T-cell (primary cell): ENCODE data around the gene GOLGA8O. TPM values are rescaled to one million over a fixed set of nuclear protein-coding genes. Genes with fewer than 3 reads are reported as not detected.
"Not testable (repeated sequence)": the region's sequence is repeated elsewhere in the genome, so short reads cannot be mapped to it uniquely, and the experiment has no call there.

Experiments
- ATAC-seq, 4 experiments: fragments of 200-7000 bp in 3 of 4; fragments of 150-1000 bp in 1 of 4; cut with Tn5 transposase; replicated peaks in 1 of 4; 1 replicate in 3 of 4; 2 replicates in 1 of 4; pipeline ENCODE4 v1.10.0; 2021; ENCODE audit warnings: moderate library complexity in 3 of 4, mild to moderate bottlenecking in 2 of 4, moderate number of reproducible peaks in 1 of 4
- CTCF ChIA-PET, 2 donors: fragments of 300-600 bp; sonication (Branson Sonifier 250); formaldehyde crosslinking; loops; one replicate each; lab custom pipeline; 2022; ENCODE audit warnings: antibody characterized with exemption in 2 of 2; lab: Charles Lee
- POLR2A ChIA-PET, 2 donors: fragments of 300-600 bp; sonication (Branson Sonifier 250); formaldehyde crosslinking; loops; one replicate each; lab custom pipeline; 2022; ENCODE audit warnings: antibody characterized with exemption in 2 of 2; lab: Charles Lee
- DNase-seq, 35 experiments: peaks; one replicate each; pipeline versions ENCODE4 v3.0.0 to v3.0.0-alpha.2; 2013 to 2023
- H3K27ac ChIP-seq: one replicate; pipeline ENCODE4 v1.5.1; 2013; ENCODE audit warnings: low read length
- H3K27me3 ChIP-seq, 2 experiments: replicated peaks in 1 of 2; 1 replicate in 1 of 2; 2 replicates in 1 of 2; pipeline versions ENCODE4 v1.6.1 to v1.7.0; 2013; ENCODE audit warnings: low read length in 1 of 2, mixed read lengths in 1 of 2; ENCODE audit not compliant: control insufficient read depth in 2 of 2, insufficient read depth in 2 of 2; ENCODE audit errors: extremely low read depth in 1 of 2
- H3K36me3 ChIP-seq, 2 donors: 1 replicate in 1 of 2; 2 replicates in 1 of 2; pipeline versions ENCODE4 v1.6.1 to v1.7.0; 2013; ENCODE audit warnings: low read length in 1 of 2; ENCODE audit not compliant: control insufficient read depth in 2 of 2, insufficient read depth in 1 of 2; ENCODE audit errors: extremely low read depth in 1 of 2
- H3K4me1 ChIP-seq, 2 experiments: 1 replicate in 1 of 2; 2 replicates in 1 of 2; pipeline versions ENCODE4 v1.6.1 to v1.7.0; 2013; ENCODE audit warnings: low read length in 2 of 2, mixed read lengths in 1 of 2; ENCODE audit not compliant: insufficient read depth in 2 of 2, control insufficient read depth in 1 of 2; ENCODE audit errors: extremely low read depth in 1 of 2
- H3K4me3 ChIP-seq, 2 donors: 1 replicate in 1 of 2; 2 replicates in 1 of 2; pipeline versions ENCODE4 v1.5.1 to v1.7.0; 2013; ENCODE audit warnings: mild to moderate bottlenecking in 2 of 2, low read length in 1 of 2, moderate library complexity in 1 of 2; ENCODE audit not compliant: control insufficient read depth in 1 of 2; ENCODE audit errors: extremely low read depth in 1 of 2
- H3K9me3 ChIP-seq: 2 replicates; pipeline ENCODE4 v1.7.0; 2013
- H3K27ac Mint-ChIP-seq, 2 donors: one replicate each; pipeline ENCODE4 v1.8.0; 2020 to 2021; ENCODE audit warnings: mild to moderate bottlenecking in 2 of 2, mixed read lengths in 2 of 2
- H3K27me3 Mint-ChIP-seq, 2 donors: one replicate each; pipeline ENCODE4 v1.8.0; 2021 to 2022; ENCODE audit warnings: mixed read lengths in 2 of 2
- H3K36me3 Mint-ChIP-seq: one replicate; pipeline ENCODE4 v1.8.0; 2021; ENCODE audit warnings: mixed read lengths
- H3K4me1 Mint-ChIP-seq, 3 donors: one replicate each; pipeline ENCODE4 v1.8.0; 2020 to 2022; ENCODE audit warnings: mixed read lengths in 3 of 3, mild to moderate bottlenecking in 1 of 3
- H3K4me3 Mint-ChIP-seq, 3 donors: one replicate each; pipeline ENCODE4 v1.8.0; 2020 to 2022; ENCODE audit warnings: mild to moderate bottlenecking in 3 of 3, mixed read lengths in 3 of 3, moderate library complexity in 3 of 3
- H3K9me3 Mint-ChIP-seq, 3 donors: one replicate each; pipeline ENCODE4 v1.8.0; 2020 to 2022; ENCODE audit warnings: mixed read lengths in 3 of 3
- WGBS: methylation state at CpG from one replicate; pipeline ENCODE4 v1.1.5; 2013; ENCODE audit warnings: missing lambda C conversion rate; ENCODE audit not compliant: insufficient coverage; 5-methylcytosine and 5-hydroxymethylcytosine counted together
- total RNA-seq, 35 experiments: library from RNA in 6 of 35; stranded (reverse) in 6 of 35; fragments of 120-200 nt in 1 of 35; gene quantifications; one replicate each; pipeline versions ENCODE4 v1.2.1 to v1.2.4 and lab custom pipeline; 2013 to 2026

GOLGA8O gene
- total RNA-seq, 5 donors from 2014 or later (not counting 1 experiment from before 2014, with no cell fraction given), result 1.5 to 4.1 (median 2.6) TPM; not detected in 1

GRCh38 chr15:32403192-32403591 is 52.2 kb downstream of the GOLGA8O start, which contains the start of gene GOLGA8K:
Gene GOLGA8K, minus strand, starts transcription at chr15:32403292. Its CDS starts 98 bp downstream, at chr15:32403194.
- CTCF ChIA-PET, H3K27ac Mint-ChIP-seq, H3K4me3 Mint-ChIP-seq, ATAC-seq, H3K9me3 Mint-ChIP-seq, POLR2A ChIA-PET, DNase-seq, H3K27me3 Mint-ChIP-seq, H3K4me3 ChIP-seq, H3K27me3 ChIP-seq, H3K36me3 ChIP-seq, H3K36me3 Mint-ChIP-seq, H3K9me3 ChIP-seq, H3K4me1 Mint-ChIP-seq, H3K4me1 ChIP-seq, H3K27ac ChIP-seq: not testable (repeated sequence)
- no CpG with 5 or more reads among the region's 8 CpGs for WGBS

GRCh38 chr15:32396522-32396921 is 58.9 kb downstream of the GOLGA8O start:
- WGBS, result no CpG with 5 or more reads among the region's 8 CpGs
- POLR2A ChIA-PET, ATAC-seq, H3K36me3 ChIP-seq, DNase-seq, H3K27me3 ChIP-seq, H3K9me3 ChIP-seq, CTCF ChIA-PET, H3K4me1 ChIP-seq, H3K4me1 Mint-ChIP-seq, H3K27ac ChIP-seq, H3K4me3 ChIP-seq, H3K4me3 Mint-ChIP-seq, H3K27ac Mint-ChIP-seq, H3K36me3 Mint-ChIP-seq, H3K9me3 Mint-ChIP-seq, H3K27me3 Mint-ChIP-seq: not testable (repeated sequence)

Other genes starting within 250 kb of the GOLGA8O start
- under 1 TPM in 4 of 5 donors, not detected in 1; 0.19 to 0.66 (median 0.49) TPM for gene GOLGA8K, start 52.3 kb downstream of the GOLGA8O start, total RNA-seq
- gene GOLGA8N, start 137.8 kb upstream of the GOLGA8O start, total RNA-seq, result 10 to 100 TPM in 2 of 5 donors, 1 to 10 TPM in 3; 7.6 to 18.1 (median 9.6) TPM
- 1 to 10 TPM; 4.5 to 6.8 (median 6.2) TPM for gene ARHGAP11A, start 159.9 kb upstream of the GOLGA8O start, total RNA-seq
- gene SCG5, start 186.1 kb upstream of the GOLGA8O start, total RNA-seq, result not detected